NK-92 treated with Interleukin-12 subunit alpha and Interleukin-12 subunit beta, amount 100 ng/mL, for 24 hours (cell line): ENCODE measurements around the gene PRX.

Source experiments
- DNase-seq: peaks from one replicate; lab custom pipeline; 2025; lab: John Stamatoyannopoulos, UW

PRX gene

DNA sequence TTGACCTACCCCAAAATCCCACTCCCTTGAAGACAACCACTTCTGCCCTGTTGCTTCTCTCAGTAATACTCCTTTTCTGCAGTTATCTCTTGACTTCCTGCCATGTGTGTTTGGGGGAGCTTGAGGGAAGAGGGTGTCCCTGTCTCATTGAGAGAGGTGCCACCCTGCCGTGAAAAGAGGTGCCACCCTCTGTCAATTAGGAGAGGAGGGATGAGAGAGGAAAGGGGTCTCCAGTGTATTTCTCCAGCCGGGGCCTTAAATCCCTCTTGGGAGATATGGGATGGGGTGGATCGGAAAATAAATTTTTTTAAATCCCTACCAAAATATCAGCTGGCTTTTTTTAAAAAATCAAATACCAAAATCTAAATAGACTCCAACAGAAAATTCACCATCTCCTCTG lies 48.2 kb downstream of the PRX start:
- DNase-seq = no peak

DNA sequence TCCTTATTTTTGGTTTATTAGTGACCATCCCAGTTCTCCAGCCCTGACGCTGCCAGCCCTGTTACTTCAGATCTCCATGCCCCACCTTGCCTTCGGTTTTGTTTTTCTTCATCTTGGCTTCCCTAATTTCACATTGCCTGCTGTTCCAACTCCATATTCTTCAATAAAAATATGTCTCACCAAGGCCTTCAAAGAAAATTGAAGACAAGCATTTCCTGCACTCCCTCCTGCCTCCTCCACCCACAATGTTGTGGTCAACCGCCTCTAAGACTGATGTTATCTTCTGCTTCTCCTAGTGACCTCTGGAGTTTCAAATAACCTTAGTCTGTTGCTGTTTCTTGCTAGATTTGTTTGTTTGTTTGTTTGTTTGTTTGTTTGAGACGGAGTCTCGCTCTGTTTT lies 50.1 kb downstream of the PRX start:
- no peak for DNase-seq

DNA sequence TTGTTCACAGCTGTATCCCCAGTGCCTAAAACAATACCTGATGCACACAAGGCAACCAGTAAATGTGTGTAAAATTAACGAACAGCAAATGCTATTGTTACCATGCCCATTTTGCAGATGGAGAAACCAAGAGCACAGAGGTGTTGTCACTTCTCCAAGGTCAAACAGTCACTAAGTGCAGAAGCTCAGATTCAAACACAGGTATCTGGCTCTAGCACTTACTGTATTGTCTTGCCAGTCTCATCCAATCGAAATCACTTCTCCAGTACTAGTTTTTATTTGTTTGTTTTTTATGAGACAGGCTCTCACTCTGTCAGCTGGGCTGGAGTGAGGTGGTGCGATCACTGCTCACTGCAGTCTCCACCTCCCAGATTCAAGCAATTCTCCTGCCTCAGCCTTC lies 51.0 kb downstream of the PRX start:
- no peak for DNase-seq

DNA sequence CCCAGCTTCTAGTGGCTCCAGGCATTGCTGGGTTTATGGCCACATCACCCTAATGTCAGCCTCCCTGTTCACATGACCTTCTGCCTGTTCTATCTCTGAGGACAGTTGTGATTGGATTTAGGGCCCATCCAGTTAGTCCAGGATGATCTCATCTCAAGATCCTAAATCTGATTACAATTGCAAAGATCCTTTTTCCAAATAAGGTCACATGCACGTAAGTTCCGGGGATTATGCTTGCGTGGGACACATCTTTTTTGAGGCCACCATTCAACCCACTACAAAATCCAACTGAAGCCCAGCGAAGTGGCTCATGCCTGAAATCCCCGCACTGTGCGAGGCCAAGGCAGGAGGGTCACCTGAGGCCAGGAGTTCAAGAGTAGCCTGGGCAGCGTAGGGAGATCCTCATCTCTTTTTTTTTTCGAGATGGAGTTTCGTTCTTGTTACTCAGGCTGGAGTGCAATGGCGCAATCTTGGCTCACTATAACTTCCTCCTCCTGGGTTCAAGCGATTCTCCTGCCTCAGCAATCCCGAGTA lies 52.4 kb downstream of the PRX start:
- no peak for DNase-seq

DNA sequence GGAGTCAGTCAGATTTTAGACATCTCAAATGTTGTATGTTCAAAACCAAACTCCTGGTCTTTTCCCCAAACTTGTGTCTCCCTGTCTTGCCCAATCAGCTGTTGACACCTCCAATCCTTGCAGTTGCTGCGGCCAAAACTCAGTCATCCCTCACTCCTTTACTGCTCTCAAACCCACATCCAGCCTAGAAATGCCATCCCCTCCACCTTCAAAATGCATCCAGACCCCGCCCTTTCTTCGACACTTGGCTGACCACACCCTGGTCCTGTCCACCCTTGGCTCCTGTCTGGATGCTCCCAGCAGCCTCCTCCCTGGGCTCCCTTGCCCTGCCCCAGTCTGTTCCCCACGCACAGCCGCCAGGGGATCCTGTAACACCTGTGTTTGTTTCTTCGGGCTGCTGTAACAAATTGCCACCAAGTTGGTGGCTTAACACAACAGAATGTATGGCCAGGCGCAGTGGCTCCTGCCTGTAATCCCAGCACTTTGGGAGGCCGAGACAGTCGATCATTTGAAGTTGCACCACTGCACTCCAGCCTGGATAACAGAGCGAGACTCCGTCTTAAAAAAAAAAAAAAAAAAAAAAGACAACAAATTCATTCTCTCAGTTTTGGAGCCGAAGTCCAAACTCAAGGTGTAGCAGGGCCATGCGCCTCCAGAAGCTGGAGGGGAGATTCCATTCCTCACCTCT lies 53.0 kb downstream of the PRX start:
- DNase-seq = no peak

DNA sequence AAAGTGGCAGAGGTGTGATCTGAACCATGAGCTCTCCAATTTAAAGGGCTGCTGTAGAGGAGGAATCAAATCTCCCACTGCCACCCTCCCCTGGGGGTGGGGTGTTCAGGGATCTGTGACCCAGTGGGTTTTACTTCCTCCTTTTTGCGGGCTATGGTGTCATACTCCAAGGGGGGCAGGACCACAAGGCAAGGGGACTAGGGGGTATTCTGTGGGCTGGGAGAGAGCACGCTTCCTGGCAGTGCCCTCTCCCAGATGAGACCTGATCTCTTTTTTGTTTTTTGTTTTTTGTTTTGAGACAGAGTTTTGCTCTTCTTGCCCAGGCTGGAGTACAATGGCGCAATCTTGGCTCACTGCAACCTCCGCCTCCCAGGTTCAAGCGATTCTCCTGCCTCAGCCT lies 54.4 kb downstream of the PRX start:
- DNase-seq = no peak

DNA sequence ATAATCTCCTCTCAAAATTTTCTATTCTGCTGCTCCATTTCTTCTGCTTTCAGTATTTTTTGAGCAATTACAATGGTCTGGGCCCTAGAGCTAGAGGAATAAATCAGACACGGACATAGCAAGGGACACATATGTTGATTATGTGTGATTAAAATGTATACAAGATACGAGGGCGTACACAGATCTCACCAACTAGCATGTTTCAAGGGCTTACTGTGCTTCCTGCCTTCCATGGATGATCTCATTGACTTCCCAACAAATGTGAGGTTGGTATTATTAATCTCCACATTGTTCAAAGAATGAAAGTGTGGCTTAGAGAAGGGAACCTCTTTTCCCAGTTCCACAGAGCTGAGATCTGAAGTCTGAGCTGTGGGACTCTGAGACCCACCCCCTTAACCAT lies 55.5 kb downstream of the PRX start:
- no peak for DNase-seq

DNA sequence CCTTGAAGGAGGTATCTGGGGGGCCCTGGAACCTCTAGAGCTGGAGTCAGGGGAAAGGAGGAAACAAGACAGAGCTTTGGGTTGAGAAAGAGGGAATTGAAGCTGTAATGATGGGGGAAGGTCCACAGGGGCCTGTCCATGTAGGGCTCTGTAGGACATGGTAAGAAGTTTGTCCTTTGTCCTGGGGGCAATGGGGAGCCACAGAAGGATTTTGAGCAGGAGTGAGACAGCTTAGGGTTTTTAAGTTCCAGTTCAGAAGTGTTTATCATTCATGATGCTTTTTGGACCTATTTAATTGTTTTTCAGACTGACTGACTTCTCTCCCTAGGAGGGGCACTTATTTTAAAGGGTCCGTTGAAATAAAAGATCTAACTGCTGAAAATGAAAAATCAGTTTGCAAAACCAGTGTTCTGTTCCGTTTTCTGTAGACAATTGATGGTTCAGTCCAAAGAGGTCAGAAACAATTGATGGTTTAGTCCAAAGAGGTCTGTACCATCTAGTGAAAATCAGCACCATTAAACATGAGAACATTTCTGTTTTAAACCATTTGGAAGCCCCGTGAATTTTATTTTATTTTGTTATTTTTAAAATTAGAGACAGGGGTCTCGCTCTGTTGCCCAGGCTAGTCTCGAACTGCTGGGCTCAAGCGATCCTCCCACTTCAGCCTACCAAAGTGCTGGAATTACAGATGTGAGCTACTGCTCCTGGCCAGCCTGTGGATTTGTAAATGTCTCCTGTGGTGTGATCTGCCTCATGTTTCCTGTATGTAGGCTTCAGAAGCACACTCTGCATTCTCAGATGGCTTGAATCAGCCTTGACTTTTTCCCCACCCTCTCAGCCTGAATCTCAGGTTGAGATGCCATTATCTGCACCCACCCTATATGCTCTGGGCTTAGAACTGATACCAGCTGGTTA lies 56.2 kb downstream of the PRX start:
- DNase-seq = no peak

DNA sequence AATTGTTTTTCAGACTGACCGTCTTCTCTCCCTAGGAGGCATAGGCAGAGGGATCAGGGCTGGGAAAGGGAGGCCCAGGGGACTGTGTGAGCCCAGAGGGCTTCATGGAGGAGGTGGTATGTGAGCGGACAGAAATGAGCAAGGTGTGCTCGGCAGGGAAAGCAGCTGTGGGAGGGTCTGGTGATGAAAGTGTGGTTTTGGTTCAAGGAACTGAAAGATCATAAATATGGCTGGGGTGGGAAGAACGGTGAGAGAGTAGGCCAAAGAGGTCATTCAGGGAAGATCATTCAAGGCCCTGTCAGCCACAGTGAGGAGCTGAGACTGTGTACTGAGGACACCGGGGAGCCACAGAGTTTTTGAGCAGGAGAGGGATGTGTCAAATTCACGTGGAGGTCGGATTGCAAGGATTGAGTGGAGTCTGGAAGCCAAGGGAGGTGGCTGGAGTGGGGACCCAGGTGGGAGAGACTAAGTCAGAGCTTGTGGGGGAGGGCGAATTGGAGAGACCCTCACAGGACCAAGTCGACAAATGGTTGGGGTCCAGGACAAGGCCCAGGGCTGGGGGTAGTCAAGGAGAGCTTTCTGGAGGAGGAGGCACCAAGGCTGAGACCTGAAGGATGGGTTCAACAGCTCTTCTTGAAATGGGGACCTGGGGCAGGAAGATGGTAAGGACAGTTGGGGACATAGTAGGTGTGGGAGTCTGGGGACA lies 57.0 kb downstream of the PRX start:
- no peak for DNase-seq

DNA sequence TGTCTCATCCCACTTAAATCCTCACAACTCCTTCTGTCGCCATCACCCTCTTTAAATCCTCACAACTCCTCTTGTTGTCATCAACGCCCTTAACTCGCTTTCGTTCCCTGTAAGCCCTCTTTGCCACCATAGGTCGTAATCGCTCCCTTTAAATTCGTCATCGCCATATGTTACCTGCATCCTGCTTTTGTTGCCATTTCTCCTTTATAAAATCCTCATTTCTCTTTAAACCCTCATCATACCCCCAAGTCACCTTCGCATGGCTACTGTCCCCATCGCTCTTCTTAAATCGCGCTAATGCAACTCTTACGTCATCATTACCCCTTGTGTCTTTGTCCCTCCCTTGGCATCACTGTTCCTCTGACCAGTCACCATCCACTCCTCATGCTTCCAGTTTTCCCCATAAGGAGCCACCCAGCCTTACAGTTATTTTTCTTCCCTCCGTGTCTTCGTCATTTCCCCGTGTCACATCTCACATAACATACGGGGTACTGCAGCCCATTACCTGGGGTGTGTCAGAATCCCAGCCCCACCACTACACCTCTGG lies 64.1 kb downstream of the PRX start:
- DNase-seq = no peak

DNA sequence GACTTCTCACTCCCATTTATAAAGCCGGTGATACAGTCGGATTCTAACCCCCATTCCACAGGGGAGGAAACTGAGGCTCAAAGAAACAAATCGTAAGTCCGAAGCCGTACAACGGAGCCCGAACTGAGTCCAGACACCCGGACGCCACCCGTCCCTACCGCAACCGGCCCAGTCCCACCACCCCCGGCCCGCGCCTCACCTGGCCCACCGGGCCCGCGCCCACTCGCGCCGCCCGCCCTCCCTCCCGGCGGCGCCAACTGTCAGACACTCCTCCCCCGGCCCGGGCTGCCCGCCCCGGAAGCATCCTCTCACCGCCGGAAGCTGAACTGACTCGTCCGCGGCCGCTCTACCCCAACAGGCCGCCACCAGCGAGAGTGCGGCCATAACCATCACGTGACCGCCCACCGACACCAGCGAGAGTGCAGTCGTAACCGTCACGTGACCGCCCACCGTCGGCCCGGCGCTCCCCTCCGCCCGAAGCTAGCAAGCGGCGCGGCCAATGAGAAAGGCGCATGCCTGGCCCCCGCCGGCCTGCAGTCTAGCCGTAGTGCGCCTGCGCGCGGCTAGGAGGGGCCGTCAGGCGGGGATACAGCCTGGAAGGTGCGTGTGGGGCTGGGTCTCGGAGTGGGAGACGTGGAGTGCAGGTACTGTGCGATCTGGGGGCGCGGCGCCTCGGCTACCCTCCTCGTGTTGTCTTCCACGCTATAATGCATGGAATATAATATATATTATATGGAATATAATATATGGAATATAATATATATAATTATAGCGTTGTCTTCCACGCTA lies 64.9 kb downstream of the PRX start, which contains the start of the genes C19orf47 and PLD3:
Gene C19orf47 (minus strand): TSS at position 273 of the 789 bp plus-strand sequence. CDS start 6,540 bp downstream, outside the sequence.
Gene PLD3 (plus strand): TSS at position 571 of the 789 bp plus-strand sequence. CDS start 17,789 bp downstream, outside the sequence.
- DNase-seq = peak; percentile 100

DNA sequence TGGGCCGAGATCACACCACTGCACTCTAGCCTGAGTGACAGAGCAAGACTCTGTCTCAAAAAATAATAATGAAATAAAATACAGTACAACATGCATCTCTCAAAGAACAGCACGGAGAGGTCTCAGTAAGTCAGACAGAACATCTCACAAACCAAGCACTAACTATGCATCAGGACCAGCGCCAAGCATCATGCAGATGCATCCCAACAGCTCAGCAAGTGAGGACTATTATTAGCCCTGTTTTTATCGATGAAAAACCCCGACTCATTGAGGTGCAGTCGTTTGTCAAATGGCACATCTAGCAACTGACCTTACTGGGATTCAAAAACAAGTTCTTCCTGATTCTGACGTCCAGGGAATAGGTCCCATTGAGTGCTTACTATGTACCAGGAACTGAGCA lies 68.8 kb downstream of the PRX start:
- DNase-seq = no peak
